Measurements from ENCODE around the gene C19orf67. TPM values are rescaled to one million over a fixed set of nuclear protein-coding genes. Genes with fewer than 3 reads are reported as not detected.

C19orf67 gene
- total RNA-seq, 1 donor from 2014 or later = not detected

- Mint-ChIP-seq H3K36me3 (ENCODE audit: low read depth) (no peaks in the 10 kb centered on the region), H3K9me3 (ENCODE audit: low read depth) (no peaks in the 10 kb centered on the region), H3K27ac (ENCODE audit: unreplicated experiment) (no peak overlapping the region), H3K27me3 (ENCODE audit: low read depth) (peaks cover 3% of the 10 kb centered on the region), H3K4me3 (ENCODE audit: unreplicated experiment) (peak overlapping the region; percentile 72), H3K4me1 (ENCODE audit: low read depth) (peaks cover 11% of the 10 kb centered on the region)
- TF ChIP-seq, protein P1, sequence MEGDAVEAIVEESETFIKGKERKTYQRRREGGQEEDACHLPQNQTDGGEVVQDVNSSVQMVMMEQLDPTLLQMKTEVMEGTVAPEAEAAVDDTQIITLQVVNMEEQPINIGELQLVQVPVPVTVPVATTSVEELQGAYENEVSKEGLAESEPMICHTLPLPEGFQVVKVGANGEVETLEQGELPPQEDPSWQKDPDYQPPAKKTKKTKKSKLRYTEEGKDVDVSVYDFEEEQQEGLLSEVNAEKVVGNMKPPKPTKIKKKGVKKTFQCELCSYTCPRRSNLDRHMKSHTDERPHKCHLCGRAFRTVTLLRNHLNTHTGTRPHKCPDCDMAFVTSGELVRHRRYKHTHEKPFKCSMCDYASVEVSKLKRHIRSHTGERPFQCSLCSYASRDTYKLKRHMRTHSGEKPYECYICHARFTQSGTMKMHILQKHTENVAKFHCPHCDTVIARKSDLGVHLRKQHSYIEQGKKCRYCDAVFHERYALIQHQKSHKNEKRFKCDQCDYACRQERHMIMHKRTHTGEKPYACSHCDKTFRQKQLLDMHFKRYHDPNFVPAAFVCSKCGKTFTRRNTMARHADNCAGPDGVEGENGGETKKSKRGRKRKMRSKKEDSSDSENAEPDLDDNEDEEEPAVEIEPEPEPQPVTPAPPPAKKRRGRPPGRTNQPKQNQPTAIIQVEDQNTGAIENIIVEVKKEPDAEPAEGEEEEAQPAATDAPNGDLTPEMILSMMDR (IDR thresholded peaks at IDR 0.05) = no peak
- no peak for DNase-seq (ENCODE audit: low spot score)
Observed at GRCh38 chr19:14058182-14059092, 27.1 kb downstream of the C19orf67 start.

DNA sequence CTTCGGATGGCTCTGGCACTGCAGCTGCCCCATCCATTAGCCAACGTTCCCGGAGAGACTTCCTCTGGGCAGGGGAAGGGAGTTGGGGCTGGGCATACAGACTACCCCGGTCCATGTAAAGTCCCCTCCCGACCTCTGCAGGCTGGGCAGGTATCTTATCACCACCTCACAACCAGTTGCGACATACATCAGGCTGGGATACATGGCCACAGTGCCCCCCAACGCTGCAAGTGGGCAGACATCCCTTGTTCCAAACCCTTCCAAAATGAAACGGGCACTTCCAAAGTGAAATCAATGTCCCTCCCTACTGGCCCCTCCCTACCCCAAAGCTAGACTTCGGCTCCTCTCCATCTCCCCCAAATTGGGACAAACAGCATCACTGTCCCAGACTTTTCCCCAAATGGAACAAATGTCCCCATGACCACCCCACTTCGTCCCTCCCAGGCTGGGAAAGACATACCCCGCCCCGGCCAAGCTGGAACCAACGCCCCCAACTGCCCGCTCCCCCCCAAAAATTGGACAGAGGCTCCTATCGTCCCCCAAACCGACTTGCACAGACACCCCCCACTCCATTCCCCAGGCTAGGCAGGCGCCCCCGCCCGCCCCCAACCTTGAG lies 28.7 kb downstream of the C19orf67 start:
- H3K27me3 Mint-ChIP-seq (ENCODE audit: low read depth) = peaks cover 3% of the 10 kb centered on the region
- peak overlapping the region; percentile 55 for H3K4me3 Mint-ChIP-seq (ENCODE audit: unreplicated experiment)
- H3K36me3 Mint-ChIP-seq (ENCODE audit: low read depth) = peaks cover 1% of the 10 kb centered on the region
- no peak for DNase-seq (ENCODE audit: low spot score)
- H3K4me1 Mint-ChIP-seq (ENCODE audit: low read depth) = peaks cover 11% of the 10 kb centered on the region
- H3K27ac Mint-ChIP-seq (ENCODE audit: unreplicated experiment) = no peak overlapping the region
- TF ChIP-seq, protein P1 (IDR thresholded peaks at IDR 0.05) = no peak
- H3K9me3 Mint-ChIP-seq (ENCODE audit: low read depth) = no peaks in the 10 kb centered on the region

DNA sequence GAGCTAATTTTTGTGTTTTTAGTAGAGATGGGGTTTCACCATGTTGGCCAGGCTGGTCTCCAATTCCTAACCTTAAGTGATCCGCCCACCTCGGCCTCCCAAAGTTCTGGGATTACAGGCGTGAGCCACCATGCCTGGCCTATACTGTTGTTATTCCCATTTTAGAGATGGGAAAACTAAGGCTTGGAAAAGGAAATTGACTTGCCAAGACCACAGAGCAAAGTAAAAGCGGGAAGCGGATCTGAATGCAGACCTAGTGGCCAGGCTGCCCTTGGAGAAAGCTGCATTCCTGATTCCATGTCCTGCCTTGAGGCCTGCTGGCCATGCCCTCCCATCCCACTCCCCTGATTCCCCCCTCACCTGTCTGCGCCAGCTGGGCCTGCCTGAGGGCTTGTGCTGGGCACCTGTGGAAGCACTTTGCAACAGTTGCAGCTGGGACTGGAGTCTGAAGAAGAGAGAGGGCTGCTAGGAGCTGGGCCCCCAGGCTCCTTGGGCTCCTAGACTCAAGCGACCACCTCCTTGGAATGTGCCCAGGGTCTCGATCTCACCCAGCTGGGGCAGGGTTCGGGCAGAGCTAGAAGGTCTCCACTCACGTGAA lies 29.4 kb downstream of the C19orf67 start:
- Mint-ChIP-seq H3K4me3 (ENCODE audit: unreplicated experiment) (no peak overlapping the region), H3K27me3 (ENCODE audit: low read depth) (peaks cover 3% of the 10 kb centered on the region), H3K36me3 (ENCODE audit: low read depth) (peaks cover 1% of the 10 kb centered on the region), H3K9me3 (ENCODE audit: low read depth) (no peaks in the 10 kb centered on the region), H3K27ac (ENCODE audit: unreplicated experiment) (no peak overlapping the region), H3K4me1 (ENCODE audit: low read depth) (peaks cover 11% of the 10 kb centered on the region)
- TF ChIP-seq, protein P1 (IDR thresholded peaks at IDR 0.05) = no peak
- DNase-seq (ENCODE audit: low spot score) = no peak

DNA sequence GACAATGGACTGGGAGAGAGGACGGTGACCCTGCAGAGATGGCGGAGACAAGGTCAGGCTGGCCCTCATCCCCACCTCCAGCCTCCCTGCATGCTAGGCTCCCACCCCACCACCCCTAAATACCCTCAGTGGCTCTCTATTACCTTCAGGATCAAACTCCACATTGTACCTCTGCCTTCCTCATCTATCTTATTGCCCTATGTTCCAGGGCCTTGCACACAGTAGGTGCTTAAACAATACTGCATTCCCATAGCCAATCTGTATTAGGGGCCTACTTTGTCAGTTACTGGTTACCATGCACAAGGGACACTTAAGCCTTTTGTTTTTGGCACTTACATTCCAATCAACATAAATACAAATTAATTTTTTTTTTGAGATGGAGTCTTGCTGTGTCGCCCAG lies 30.2 kb downstream of the C19orf67 start:
- Mint-ChIP-seq H3K36me3 (ENCODE audit: low read depth) (peaks cover 1% of the 10 kb centered on the region), H3K4me3 (ENCODE audit: unreplicated experiment) (no peak overlapping the region), H3K27me3 (ENCODE audit: low read depth) (peaks cover 3% of the 10 kb centered on the region), H3K9me3 (ENCODE audit: low read depth) (no peaks in the 10 kb centered on the region), H3K27ac (ENCODE audit: unreplicated experiment) (no peak overlapping the region), H3K4me1 (ENCODE audit: low read depth) (peaks cover 11% of the 10 kb centered on the region)
- TF ChIP-seq, protein P1 (IDR thresholded peaks at IDR 0.05) = no peak
- DNase-seq (ENCODE audit: low spot score) = no peak

DNA sequence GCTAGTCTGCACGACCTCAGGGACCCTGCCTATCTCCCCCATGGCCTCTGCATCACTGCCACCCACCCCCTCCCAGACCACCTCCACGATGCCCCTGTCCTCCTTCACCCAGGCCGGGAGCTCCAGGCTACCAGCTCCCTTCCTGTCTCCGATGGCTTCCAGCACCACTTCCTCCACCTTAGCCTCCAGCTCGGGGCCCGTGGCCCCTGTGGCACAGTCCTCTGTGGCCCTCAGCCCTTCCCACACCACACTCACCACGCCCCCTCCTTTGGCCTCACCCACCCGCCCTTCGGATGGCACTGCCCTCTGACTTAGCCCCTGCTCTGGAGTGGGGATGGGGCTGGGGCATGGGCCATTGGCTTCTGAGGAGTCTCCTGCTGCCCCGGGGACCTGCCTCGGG lies 30.9 kb downstream of the C19orf67 start:
- no peaks in the 10 kb centered on the region for H3K9me3 Mint-ChIP-seq (ENCODE audit: low read depth)
- H3K27me3 Mint-ChIP-seq (ENCODE audit: low read depth) = peaks cover 3% of the 10 kb centered on the region
- H3K27ac Mint-ChIP-seq (ENCODE audit: unreplicated experiment) = no peak overlapping the region
- TF ChIP-seq, protein P1 (IDR thresholded peaks at IDR 0.05) = no peak
- peaks cover 11% of the 10 kb centered on the region for H3K4me1 Mint-ChIP-seq (ENCODE audit: low read depth)
- H3K4me3 Mint-ChIP-seq (ENCODE audit: unreplicated experiment) = no peak overlapping the region
- peak; percentile 89 for DNase-seq (ENCODE audit: low spot score)
- peaks cover 1% of the 10 kb centered on the region for H3K36me3 Mint-ChIP-seq (ENCODE audit: low read depth)

Data from chondrocyte (in vitro differentiated cells).